ENCODE measurements around the gene UGDH. TPM values are rescaled to one million over a fixed set of nuclear protein-coding genes. Genes with fewer than 3 reads are reported as not detected.

UGDH gene
- total and polyA plus RNA-seq, 9 of the 15 experiments (the other 6 are each of a cell fraction or from before 2014, with no cell fraction given), result 5.5 to 21.7 (median 16.2) TPM

- TF ChIP-seq CREB1 (IDR thresholded peaks at IDR 0.05) (peak; percentile 50; the same call in 1 of the 2 replicates), CREB1 (CRISPR knock-in tag; IDR thresholded peaks at IDR 0.05) (peak; percentile 83), CCAR2 (IDR thresholded peaks at IDR 0.05; ENCODE audit: low read depth, low read length) (no peak), SREBF1 (IDR thresholded peaks at IDR 0.05; ENCODE audit: borderline replicate concordance, low read depth, low read length) (no peak; the same call in 1 of the 2 replicates), TEAD1 (CRISPR knock-in tag; IDR thresholded peaks at IDR 0.05) (peak; percentile 51 to 80; a peak in 1 of 4 replicates), HMG20A (CRISPR knock-in tag; conservative IDR thresholded peaks at IDR 0.05) (no peak), MLX (CRISPR knock-in tag; conservative IDR thresholded peaks at IDR 0.05) (no peak), FOXA3 (CRISPR knock-in tag; conservative IDR thresholded peaks at IDR 0.05 in 1 of 2, IDR thresholded peaks at IDR 0.05 in 1 of 2) (no peak), ZNF140 (CRISPR knock-in tag; IDR thresholded peaks at IDR 0.05) (no peak), NEUROD1 (IDR thresholded peaks at IDR 0.05; ENCODE audit: borderline replicate concordance, low read depth, low read length, partially characterized antibody) (peak; percentile 80), TRIM25 (IDR thresholded peaks at IDR 0.05; ENCODE audit: borderline replicate concordance) (no peak), ZNF57 (CRISPR knock-in tag; IDR thresholded peaks at IDR 0.05) (no peak), ARID3A (IDR thresholded peaks at IDR 0.05; ENCODE audit: borderline replicate concordance, low read depth, low read length) (no peak), BMI1 (IDR thresholded peaks at IDR 0.05; ENCODE audit: low read length) (no peak), CBX8 (IDR thresholded peaks at IDR 0.05; ENCODE audit: borderline replicate concordance, extremely low read depth, low read depth, low read length, poor library complexity, severe bottlenecking) (no peak)
These were observed at the start of gene UGDH (continued) for GRCh38 chr4:39527296-39528060.
